HG03175 (cell line): ENCODE measurements around the gene WNT3.

Experiments used
- ATAC-seq: cut with Tn5 transposase; IDR thresholded peaks from one replicate; pipeline ENCODE4 v1.9.1; 2021; ENCODE audit warnings: mild to moderate bottlenecking, moderate library complexity; ENCODE audit not compliant: unreplicated experiment

The WNT3 gene

GRCh38 chr17:46836500-46836899 is 18.0 kb upstream of the WNT3 start:
- ATAC-seq, result no peak

DNA sequence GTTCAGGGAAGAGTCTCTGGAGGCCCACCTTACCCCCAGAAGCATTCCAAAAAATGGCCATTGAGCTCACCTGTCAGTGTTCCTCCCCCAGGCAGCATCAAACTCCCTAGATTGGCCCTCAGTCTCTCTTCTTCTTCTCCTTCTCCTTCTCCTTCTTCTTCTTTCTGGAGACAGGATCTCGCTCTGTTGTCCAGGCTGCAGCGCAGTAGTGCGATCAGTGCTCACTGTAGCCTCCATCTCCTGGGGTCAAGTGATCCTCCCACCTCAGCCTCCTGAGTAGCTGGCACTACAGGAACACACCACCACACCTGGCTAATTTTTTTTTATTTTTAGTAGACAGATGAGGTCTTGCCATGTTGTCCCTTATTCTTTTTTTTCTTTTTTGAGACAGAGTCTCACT is 16.4 kb upstream of the WNT3 start:
- ATAC-seq, result no peak

DNA sequence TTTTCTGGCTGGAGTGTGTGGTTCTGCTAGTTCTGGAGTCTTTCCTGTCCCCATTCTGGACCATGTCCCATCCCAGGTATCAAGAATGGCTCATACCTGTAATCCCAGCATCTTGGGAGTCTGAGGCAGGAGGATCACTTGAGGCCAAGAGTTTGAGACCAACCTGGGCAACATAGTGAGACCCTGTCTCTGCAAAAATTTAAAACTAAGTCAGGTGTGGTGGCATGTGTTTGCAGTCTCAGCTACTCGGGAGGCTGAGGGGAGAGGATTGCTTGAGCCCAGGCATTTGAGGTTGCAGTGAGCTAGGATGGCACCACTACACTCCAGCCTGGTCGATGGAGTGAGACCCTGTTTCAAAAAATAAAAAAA is 15.3 kb upstream of the WNT3 start:
- no peak for ATAC-seq

- no peak for ATAC-seq
Observed at GRCh38 chr17:46832945-46833839, 14.7 kb upstream of the WNT3 start.

- no peak for ATAC-seq
Observed at GRCh38 chr17:46832331-46832821, 13.9 kb upstream of the WNT3 start.

- no peak for ATAC-seq
Observed at GRCh38 chr17:46831573-46832330, 13.3 kb upstream of the WNT3 start.

GRCh38 chr17:46827274-46827673 is 8.8 kb upstream of the WNT3 start:
- ATAC-seq, result no peak

GRCh38 chr17:46826116-46826515 is 7.6 kb upstream of the WNT3 start:
- no peak for ATAC-seq

GRCh38 chr17:46823657-46824056 is 5.2 kb upstream of the WNT3 start:
- ATAC-seq, result no peak

- ATAC-seq, result no peak
Observed at GRCh38 chr17:46822388-46822921, 4.0 kb upstream of the WNT3 start.

- no peak for ATAC-seq
Observed at GRCh38 chr17:46821482-46822387, 3.2 kb upstream of the WNT3 start.

DNA sequence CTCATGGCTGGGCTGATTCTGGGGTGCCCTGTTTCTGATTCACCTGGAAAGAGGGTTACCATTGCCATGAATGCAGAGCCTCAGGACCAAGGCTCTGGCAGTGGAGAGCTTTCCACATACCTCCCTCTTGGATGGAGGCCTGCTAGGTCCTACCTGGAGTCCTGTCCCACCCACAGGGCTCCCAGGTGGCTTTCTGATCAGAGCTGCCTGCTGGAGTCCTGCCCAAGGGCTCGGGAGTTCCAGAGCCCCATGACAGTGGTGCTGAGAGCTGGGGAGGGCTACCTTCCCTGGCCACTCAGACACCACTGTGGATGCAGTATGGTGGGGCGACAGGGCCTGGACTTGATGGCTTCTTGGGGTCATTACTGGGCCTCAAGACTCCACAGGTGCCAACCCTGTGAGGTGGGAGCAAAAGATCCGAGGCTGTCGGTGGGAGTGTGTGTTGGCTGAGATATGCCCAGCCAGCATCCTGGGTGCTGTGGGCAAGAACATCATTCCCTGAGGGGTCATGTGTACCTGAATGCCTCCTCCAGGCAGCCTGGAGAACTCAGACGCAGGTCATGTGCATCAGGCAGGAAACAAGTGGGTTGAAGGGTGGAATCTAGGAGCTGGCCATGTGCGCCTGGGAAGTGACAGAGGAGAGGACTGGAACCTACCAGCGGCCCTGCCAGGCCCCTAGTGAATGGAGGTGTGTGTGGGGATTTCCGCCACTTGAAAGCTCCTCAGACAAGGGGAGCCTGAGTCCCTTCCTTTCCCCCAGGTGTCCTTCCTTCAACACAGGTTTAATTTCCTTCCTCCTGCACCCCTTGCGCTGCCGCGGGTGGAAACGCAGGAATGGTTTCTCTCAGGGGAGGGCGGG is 2.3 kb upstream of the WNT3 start:
- no peak for ATAC-seq

DNA sequence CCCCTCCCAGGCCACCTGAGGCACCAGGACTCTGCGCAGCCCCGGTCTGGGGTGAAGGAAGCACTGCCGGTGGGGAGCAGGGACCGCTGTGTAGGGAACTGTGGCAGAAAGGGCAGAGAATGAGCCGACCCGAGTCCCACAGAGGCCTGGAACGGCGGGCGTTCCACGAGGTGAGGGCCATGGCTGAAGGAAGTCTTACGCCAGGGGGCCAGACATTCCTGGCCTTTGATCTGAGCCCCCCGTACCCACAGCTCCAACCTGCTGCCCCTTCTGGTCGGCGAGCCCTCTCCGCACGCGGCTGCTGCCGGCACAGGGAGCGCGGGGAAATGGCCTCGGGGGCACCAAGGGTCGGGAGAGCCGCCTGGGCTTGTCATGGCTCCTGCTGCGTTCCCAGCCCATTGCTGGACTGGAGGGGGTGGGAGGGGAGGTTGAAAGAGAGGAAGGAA is 1.4 kb upstream of the WNT3 start:
- ATAC-seq, result no peak

GRCh38 chr17:46818929-46819859 is 702 bp upstream of the WNT3 start:
- ATAC-seq, result no peak

DNA sequence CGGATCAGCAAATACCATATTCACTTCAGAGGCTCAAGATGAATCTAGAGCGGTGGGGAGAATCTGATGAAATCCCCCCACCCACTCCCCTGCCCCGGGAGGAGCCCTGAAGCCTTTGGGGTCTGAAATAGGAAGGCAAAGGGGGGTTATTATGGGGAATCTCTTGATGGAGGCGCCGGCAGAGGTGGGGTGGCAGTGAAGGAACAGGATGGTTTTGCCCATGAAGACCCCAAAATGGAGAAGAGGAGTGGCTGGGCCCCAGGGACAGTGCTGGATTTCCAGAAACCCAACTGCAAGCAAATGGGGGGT is 637 bp downstream of the WNT3 start:
- ATAC-seq, result no peak

DNA sequence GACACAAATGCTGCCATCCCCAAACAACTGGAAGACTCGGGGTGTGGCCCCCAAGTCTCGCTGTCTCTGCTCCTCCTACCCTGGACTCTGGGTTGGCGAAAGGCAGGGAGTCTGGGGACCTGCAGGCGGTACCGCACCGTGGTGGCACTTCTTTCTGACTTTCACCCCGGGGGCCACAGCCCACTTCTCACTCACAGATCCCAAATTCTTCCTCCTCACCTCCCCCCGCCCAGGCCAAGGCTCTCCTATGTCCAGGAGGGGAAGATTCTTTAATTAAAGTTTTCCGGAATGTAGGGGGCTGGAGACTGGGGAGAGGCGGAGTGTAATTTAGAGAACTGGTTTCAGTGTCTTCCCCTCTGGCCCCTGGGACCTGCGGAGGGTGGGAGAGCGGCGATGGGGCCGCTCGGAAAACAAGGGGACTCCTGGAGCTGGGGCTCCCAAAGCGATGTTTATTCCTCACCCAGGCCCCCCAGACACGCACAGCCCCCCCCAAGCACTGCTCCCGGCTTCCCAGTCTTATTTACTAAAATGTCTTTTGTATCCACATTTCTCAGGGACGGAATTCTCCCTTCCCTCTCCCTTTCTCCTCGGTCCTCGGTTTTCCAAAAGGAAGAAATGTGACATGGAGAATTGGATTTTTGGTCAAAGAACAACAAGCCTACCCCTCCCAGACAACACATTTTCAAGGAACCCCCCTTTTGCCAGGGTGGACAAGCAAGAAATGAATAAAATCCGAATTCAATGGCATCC is 1.2 kb downstream of the WNT3 start:
- no peak for ATAC-seq

- ATAC-seq, result no peak
Observed at GRCh38 chr17:46815474-46816353, 2.8 kb downstream of the WNT3 start.
